Measurements from ENCODE around the gene LMOD1. TPM values are rescaled to one million over a fixed set of nuclear protein-coding genes. Genes with fewer than 3 reads are reported as not detected.

Gene LMOD1
- total RNA-seq, 2 experiments from 2014 or later: not detected

Small RNAs within 50 kb of the gene (microRNA-seq; reads per million reads assigned to microRNA genes)
- not detected for gene MIR6739 (ENCODE audit: borderline microRNAs expressed, borderline replicate concordance)

Other genes starting within 250 kb of the LMOD1 start
- 10 to 100 TPM; 64.6 to 67.5 TPM for gene IPO9, start 117.4 kb downstream of the LMOD1 start, total RNA-seq
- gene SHISA4, start 57.6 kb downstream of the LMOD1 start, total RNA-seq: under 1 TPM in 1 of 2 experiments, not detected in 1; 0.47 TPM
- gene TIMM17A, start 9.0 kb upstream of the LMOD1 start, total RNA-seq: 10 to 100 TPM; 75.8 to 76.8 TPM
- 10 to 100 TPM; 37.8 to 39.5 TPM for gene RNPEP, start 36.1 kb upstream of the LMOD1 start, total RNA-seq
- under 1 TPM; 0.25 to 0.27 TPM for gene ELF3, start 64.0 kb upstream of the LMOD1 start, total RNA-seq
- gene GPR37L1, start 176.4 kb upstream of the LMOD1 start, total RNA-seq: not detected
- 10 to 100 TPM; 25.8 to 33.7 TPM for gene ARL8A, start 198.2 kb upstream of the LMOD1 start, total RNA-seq
- gene PTPN7, start 214.1 kb upstream of the LMOD1 start, total RNA-seq: 100 to 1,000 TPM; 195 to 200 TPM
- under 1 TPM; 0.34 TPM for gene LGR6, start 247.3 kb upstream of the LMOD1 start, total RNA-seq

Measured in activated CD8-positive, alpha-beta T cell treated with anti-CD3 and anti-CD28 coated beads for 36 hours (primary cell).